GM23338 (cell line): ENCODE measurements around the gene SH2D2A. TPM values are rescaled to one million over a fixed set of nuclear protein-coding genes. Genes with fewer than 3 reads are reported as not detected.
A peak's percentile ranks its signal among the peaks of the same experiment; 100 is the strongest.

Experiments
- ATAC-seq: fragments of 200-7000 bp; cut with Tn5 transposase; 3 replicates; pipeline ENCODE4 v1.9.1; 2020
- DNase-seq: peaks from one replicate; pipeline ENCODE4 v3.0.0-alpha.2; 2015; ENCODE audit warnings: low spot score
- H2AFZ ChIP-seq: fragments of 200-600 bp; sonication (generic); 2 replicates; pipeline ENCODE4 v1.8.0; 2016; ENCODE audit warnings: antibody characterized with exemption, mild to moderate bottlenecking, moderate library complexity
- H3F3A ChIP-seq: fragments of 200-600 bp; sonication (generic); replicated peaks from 2 replicates; pipeline ENCODE4 v1.8.0; 2017; ENCODE audit warnings: antibody characterized with exemption, mixed run types, low read depth
- H3K27ac ChIP-seq: fragments of 200-600 bp; sonication (generic); 2 replicates; pipeline ENCODE4 v1.6.1; 2016; ENCODE audit warnings: low read depth
- H3K27me3 ChIP-seq: fragments of 200-600 bp; sonication (generic); 2 replicates; pipeline ENCODE4 v1.8.0; 2016; ENCODE audit warnings: mild to moderate bottlenecking, mixed run types, moderate library complexity; ENCODE audit not compliant: insufficient read depth
- H3K36me3 ChIP-seq: fragments of 200-600 bp; sonication (generic); 2 replicates; pipeline ENCODE4 v1.8.0; 2016; ENCODE audit warnings: mild to moderate bottlenecking; ENCODE audit not compliant: insufficient read depth
- H3K4me1 ChIP-seq: fragments of 200-600 bp; sonication (generic); 2 replicates; pipeline ENCODE4 v1.8.0; 2016; ENCODE audit warnings: mild to moderate bottlenecking, moderate library complexity; ENCODE audit not compliant: insufficient read depth
- H3K4me2 ChIP-seq: fragments of 200-600 bp; sonication (generic); 2 replicates; pipeline ENCODE4 v1.7.1; 2017; ENCODE audit warnings: mixed run types
- H3K4me3 ChIP-seq: fragments of 200-600 bp; sonication (generic); 2 replicates; pipeline ENCODE4 v1.6.1; 2016; ENCODE audit warnings: mixed run types
- H3K79me2 ChIP-seq: fragments of 200-600 bp; sonication (generic); replicated peaks from 2 replicates; pipeline ENCODE4 v1.8.0; 2017; ENCODE audit warnings: mild to moderate bottlenecking; ENCODE audit not compliant: insufficient read depth
- H3K9me2 ChIP-seq: fragments of 200-600 bp; sonication (generic); 2 replicates; pipeline ENCODE4 v1.8.0; 2017; ENCODE audit not compliant: insufficient read depth
- H4K20me1 ChIP-seq: fragments of 200-600 bp; sonication (generic); replicated peaks from 2 replicates; pipeline ENCODE4 v1.8.0; 2017; ENCODE audit warnings: mild to moderate bottlenecking; ENCODE audit not compliant: insufficient read depth
- H3K27ac Mint-ChIP-seq: 2 replicates; pipeline ENCODE4 v1.8.0; 2020; ENCODE audit warnings: inconsistent platforms, mild to moderate bottlenecking, moderate library complexity, mixed read lengths
- H3K27me3 Mint-ChIP-seq: 3 replicates; pipeline ENCODE4 v1.8.0; 2022; ENCODE audit warnings: low read depth, mild to moderate bottlenecking, moderate library complexity, mixed read lengths, inconsistent platforms; ENCODE audit not compliant: insufficient read depth, poor library complexity
- H3K36me3 Mint-ChIP-seq: 3 replicates; pipeline ENCODE4 v1.8.0; 2021; ENCODE audit warnings: low read depth, mild to moderate bottlenecking, inconsistent platforms, moderate library complexity, mixed read lengths
- H3K4me1 Mint-ChIP-seq: 3 replicates; pipeline ENCODE4 v1.8.0; 2020; ENCODE audit warnings: mild to moderate bottlenecking, inconsistent platforms, mixed read lengths
- H3K4me3 Mint-ChIP-seq: 3 replicates; pipeline ENCODE4 v1.8.0; 2021; ENCODE audit warnings: moderate library complexity, mild to moderate bottlenecking, inconsistent platforms, mixed read lengths
- H3K9me3 Mint-ChIP-seq: 3 replicates; pipeline ENCODE4 v1.8.0; 2020; ENCODE audit warnings: moderate library complexity, mild to moderate bottlenecking, inconsistent platforms, mixed read lengths
- EZH2 ChIP-seq: fragments of 200-600 bp; sonication (generic); IDR thresholded peaks from one replicate; pipeline ENCODE4 v1.8.0; 2017; ENCODE audit warnings: antibody characterized with exemption, mild to moderate bottlenecking, low read depth; ENCODE audit not compliant: unreplicated experiment
- NANOG ChIP-seq: IDR thresholded peaks from 2 replicates; pipeline ENCODE4 v1.6.1; 2016; ENCODE audit warnings: antibody characterized with exemption, borderline replicate concordance
- POLR2AphosphoS5 ChIP-seq: IDR thresholded peaks from 2 replicates; pipeline ENCODE4 v1.6.1; 2016; ENCODE audit warnings: antibody characterized with exemption, low read depth
- STAT1 ChIP-seq: IDR thresholded peaks from one replicate; pipeline ENCODE4 v1.6.1; 2016; ENCODE audit warnings: antibody characterized with exemption; ENCODE audit not compliant: unreplicated experiment
- polyA plus RNA-seq: library from polyadenylated mRNA; unstranded; fragments of >200 nt; fragmentation: Nextera tagmentation; extraction: Ambion mirVana; gene quantifications from 2 replicates; pipeline ENCODE4 v1.2.1, GENCODE V29; 2016
- total RNA-seq: library from RNA; depleted of rRNA; stranded (reverse); fragments of >200 nt; shearing (Covaris generic); gene quantifications from 2 replicates; pipeline ENCODE4 v1.2.3, GENCODE V29; 2014
- TF ChIP-seq, protein P1 (sequence below): fragments of 250-450 bp; sonication (Bioruptor Pico); IDR thresholded peaks from 2 replicates; pipeline ENCODE4 v1.5.0; 2020; ENCODE audit warnings: mild to moderate bottlenecking, moderate library complexity
- TF ChIP-seq, protein P2 (sequence below): IDR thresholded peaks from one replicate; pipeline ENCODE4 v1.6.1; 2018; ENCODE audit warnings: antibody characterized with exemption; ENCODE audit not compliant: unreplicated experiment
- TF ChIP-seq, protein P3 (sequence below): IDR thresholded peaks from 2 replicates; pipeline ENCODE4 v1.6.1; 2016; ENCODE audit warnings: antibody characterized with exemption

Gene SH2D2A
- total and polyA plus RNA-seq, 2 experiments from 2014 or later = 5.5 to 11.5 TPM

DNA sequence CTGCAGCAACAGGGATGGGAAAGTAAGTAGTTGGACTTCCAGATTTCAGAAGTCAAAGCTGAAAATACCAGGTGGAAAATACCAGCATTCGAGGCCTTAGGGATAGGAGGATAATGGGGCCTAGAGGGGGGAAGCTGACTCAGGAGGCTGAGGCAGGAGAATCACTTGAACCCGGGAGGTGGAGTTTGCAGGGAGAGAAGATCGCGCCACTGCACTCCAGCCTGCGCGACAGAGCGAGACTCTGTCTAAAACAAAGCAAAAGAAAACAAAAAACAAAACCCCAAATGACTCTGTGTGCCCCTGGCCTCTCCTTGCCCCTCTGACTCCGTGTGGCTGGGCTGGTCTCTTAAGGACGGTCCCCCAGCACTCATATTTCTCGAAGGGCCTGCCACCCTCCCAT lies 3.4 kb downstream of the SH2D2A start (continued):
- TF ChIP-seq, protein P1, sequence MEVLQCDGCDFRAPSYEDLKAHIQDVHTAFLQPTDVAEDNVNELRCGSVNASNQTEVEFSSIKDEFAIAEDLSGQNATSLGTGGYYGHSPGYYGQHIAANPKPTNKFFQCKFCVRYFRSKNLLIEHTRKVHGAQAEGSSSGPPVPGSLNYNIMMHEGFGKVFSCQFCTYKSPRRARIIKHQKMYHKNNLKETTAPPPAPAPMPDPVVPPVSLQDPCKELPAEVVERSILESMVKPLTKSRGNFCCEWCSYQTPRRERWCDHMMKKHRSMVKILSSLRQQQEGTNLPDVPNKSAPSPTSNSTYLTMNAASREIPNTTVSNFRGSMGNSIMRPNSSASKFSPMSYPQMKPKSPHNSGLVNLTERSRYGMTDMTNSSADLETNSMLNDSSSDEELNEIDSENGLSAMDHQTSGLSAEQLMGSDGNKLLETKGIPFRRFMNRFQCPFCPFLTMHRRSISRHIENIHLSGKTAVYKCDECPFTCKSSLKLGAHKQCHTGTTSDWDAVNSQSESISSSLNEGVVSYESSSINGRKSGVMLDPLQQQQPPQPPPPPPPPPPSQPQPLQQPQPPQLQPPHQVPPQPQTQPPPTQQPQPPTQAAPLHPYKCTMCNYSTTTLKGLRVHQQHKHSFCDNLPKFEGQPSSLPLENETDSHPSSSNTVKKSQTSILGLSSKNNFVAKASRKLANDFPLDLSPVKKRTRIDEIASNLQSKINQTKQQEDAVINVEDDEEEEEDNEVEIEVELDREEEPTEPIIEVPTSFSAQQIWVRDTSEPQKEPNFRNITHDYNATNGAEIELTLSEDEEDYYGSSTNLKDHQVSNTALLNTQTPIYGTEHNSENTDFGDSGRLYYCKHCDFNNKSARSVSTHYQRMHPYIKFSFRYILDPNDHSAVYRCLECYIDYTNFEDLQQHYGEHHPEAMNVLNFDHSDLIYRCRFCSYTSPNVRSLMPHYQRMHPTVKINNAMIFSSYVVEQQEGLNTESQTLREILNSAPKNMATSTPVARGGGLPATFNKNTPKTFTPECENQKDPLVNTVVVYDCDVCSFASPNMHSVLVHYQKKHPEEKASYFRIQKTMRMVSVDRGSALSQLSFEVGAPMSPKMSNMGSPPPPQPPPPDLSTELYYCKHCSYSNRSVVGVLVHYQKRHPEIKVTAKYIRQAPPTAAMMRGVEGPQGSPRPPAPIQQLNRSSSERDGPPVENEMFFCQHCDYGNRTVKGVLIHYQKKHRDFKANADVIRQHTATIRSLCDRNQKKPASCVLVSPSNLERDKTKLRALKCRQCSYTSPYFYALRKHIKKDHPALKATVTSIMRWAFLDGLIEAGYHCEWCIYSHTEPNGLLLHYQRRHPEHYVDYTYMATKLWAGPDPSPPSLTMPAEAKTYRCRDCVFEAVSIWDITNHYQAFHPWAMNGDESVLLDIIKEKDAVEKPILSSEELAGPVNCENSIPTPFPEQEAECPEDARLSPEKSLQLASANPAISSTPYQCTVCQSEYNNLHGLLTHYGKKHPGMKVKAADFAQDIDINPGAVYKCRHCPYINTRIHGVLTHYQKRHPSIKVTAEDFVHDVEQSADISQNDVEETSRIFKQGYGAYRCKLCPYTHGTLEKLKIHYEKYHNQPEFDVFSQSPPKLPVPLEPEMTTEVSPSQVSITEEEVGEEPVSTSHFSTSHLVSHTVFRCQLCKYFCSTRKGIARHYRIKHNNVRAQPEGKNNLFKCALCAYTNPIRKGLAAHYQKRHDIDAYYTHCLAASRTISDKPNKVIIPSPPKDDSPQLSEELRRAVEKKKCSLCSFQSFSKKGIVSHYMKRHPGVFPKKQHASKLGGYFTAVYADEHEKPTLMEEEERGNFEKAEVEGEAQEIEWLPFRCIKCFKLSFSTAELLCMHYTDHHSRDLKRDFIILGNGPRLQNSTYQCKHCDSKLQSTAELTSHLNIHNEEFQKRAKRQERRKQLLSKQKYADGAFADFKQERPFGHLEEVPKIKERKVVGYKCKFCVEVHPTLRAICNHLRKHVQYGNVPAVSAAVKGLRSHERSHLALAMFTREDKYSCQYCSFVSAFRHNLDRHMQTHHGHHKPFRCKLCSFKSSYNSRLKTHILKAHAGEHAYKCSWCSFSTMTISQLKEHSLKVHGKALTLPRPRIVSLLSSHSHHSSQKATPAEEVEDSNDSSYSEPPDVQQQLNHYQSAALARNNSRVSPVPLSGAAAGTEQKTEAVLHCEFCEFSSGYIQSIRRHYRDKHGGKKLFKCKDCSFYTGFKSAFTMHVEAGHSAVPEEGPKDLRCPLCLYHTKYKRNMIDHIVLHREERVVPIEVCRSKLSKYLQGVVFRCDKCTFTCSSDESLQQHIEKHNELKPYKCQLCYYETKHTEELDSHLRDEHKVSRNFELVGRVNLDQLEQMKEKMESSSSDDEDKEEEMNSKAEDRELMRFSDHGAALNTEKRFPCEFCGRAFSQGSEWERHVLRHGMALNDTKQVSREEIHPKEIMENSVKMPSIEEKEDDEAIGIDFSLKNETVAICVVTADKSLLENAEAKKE (CRISPR knock-in tag) = no peak
- TF ChIP-seq STAT1 (no peak), NANOG (no peak)

DNA sequence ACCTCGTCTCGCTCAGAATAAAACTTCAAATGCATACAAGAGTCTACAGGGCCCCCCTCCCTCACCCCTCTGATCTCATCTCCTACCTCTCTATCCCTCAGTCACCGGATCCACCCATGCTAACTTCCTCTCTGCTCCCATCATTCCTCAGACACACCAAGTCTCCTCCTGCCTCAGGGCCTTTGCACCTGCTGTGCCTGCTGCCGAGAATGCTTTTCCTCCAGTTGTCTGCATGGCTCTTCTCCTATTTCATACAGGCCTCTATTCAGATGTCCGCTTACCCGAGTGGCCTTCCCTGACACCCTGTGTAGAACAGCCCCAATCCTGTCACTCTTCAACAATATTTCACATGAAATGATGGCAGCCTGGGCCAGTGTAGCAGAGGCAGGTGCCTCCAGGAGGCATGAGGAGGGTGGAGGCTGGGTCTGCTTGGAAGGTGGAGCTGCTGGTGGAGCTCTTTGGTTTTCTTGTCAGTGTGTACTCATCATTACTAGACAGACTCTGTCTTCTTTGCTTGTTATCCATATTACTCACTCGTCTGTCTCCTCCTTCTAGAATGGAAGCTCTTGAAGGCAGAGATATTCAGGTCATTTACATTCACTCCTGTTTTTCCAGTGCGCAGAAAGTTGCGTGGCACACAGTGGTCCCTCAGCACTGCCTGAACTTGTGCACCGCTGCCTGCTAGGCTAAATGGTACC lies 4.2 kb downstream of the SH2D2A start:
- Histone ChIP-seq H3K79me2 (no peaks in the 10 kb centered on the region), H3K4me3 (no peak overlapping the region), H3K9me2 (no peaks in the 10 kb centered on the region), H2AFZ (no peak overlapping the region), H3K4me2 (peak overlapping the region; percentile 90; the same call in 1 of the 2 replicates), H3K27ac (no peak overlapping the region), H3K36me3 (no peaks in the 10 kb centered on the region), H4K20me1 (peaks cover 4% of the 10 kb centered on the region), H3F3A (0 out of 2 replicates have a peak, but pooled peaks cover 10% of the 10 kb centered on the region), H3K4me1 (peaks cover 15% of the 10 kb centered on the region), H3K27me3 (peaks cover 49% of the 10 kb centered on the region)
- no peak for DNase-seq
- H3K9me3 Mint-ChIP-seq = no peaks in the 10 kb centered on the region
- peaks cover 50% of the 10 kb centered on the region for H3K27me3 Mint-ChIP-seq
- H3K4me1 Mint-ChIP-seq = peaks cover 31% of the 10 kb centered on the region
- ATAC-seq = no peak
- H3K27ac Mint-ChIP-seq = no peak overlapping the region
- no peaks in the 10 kb centered on the region; the same call in 2 of the 3 replicates for H3K36me3 Mint-ChIP-seq
- peak overlapping the region; percentile 67; the same call in 1 of the 3 replicates for H3K4me3 Mint-ChIP-seq
- TF ChIP-seq POLR2AphosphoS5 (no peak), EZH2 (no peak), NANOG (no peak), STAT1 (no peak)
- TF ChIP-seq, protein P2, sequence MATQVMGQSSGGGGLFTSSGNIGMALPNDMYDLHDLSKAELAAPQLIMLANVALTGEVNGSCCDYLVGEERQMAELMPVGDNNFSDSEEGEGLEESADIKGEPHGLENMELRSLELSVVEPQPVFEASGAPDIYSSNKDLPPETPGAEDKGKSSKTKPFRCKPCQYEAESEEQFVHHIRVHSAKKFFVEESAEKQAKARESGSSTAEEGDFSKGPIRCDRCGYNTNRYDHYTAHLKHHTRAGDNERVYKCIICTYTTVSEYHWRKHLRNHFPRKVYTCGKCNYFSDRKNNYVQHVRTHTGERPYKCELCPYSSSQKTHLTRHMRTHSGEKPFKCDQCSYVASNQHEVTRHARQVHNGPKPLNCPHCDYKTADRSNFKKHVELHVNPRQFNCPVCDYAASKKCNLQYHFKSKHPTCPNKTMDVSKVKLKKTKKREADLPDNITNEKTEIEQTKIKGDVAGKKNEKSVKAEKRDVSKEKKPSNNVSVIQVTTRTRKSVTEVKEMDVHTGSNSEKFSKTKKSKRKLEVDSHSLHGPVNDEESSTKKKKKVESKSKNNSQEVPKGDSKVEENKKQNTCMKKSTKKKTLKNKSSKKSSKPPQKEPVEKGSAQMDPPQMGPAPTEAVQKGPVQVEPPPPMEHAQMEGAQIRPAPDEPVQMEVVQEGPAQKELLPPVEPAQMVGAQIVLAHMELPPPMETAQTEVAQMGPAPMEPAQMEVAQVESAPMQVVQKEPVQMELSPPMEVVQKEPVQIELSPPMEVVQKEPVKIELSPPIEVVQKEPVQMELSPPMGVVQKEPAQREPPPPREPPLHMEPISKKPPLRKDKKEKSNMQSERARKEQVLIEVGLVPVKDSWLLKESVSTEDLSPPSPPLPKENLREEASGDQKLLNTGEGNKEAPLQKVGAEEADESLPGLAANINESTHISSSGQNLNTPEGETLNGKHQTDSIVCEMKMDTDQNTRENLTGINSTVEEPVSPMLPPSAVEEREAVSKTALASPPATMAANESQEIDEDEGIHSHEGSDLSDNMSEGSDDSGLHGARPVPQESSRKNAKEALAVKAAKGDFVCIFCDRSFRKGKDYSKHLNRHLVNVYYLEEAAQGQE = no peak
- TF ChIP-seq, protein P3, sequence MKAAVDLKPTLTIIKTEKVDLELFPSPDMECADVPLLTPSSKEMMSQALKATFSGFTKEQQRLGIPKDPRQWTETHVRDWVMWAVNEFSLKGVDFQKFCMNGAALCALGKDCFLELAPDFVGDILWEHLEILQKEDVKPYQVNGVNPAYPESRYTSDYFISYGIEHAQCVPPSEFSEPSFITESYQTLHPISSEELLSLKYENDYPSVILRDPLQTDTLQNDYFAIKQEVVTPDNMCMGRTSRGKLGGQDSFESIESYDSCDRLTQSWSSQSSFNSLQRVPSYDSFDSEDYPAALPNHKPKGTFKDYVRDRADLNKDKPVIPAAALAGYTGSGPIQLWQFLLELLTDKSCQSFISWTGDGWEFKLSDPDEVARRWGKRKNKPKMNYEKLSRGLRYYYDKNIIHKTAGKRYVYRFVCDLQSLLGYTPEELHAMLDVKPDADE = no peak
